Progenitor cell of endocrine pancreas (in vitro differentiated cells): ENCODE data around the gene NKAIN2. TPM values are rescaled to one million over a fixed set of nuclear protein-coding genes. Genes with fewer than 3 reads are reported as not detected.

Source experiments
- DNase-seq: peaks from one replicate; pipeline ENCODE4 v3.0.0; 2021; ENCODE audit warnings: low spot score; ENCODE audit not compliant: unreplicated experiment
- H3K27ac Mint-ChIP-seq: 2 replicates; pipeline ENCODE4 v1.8.0; 2021; ENCODE audit warnings: mild to moderate bottlenecking, moderate library complexity, mixed read lengths
- H3K27me3 Mint-ChIP-seq: 2 replicates; pipeline ENCODE4 v1.8.0; 2021; ENCODE audit warnings: mixed read lengths
- H3K36me3 Mint-ChIP-seq: 2 replicates; pipeline ENCODE4 v1.8.0; 2022; ENCODE audit warnings: mixed read lengths; ENCODE audit not compliant: insufficient read depth
- H3K4me1 Mint-ChIP-seq: 2 replicates; pipeline ENCODE4 v1.8.0; 2021; ENCODE audit warnings: low read depth, mixed read lengths
- H3K4me3 Mint-ChIP-seq: 2 replicates; pipeline ENCODE4 v1.8.0; 2021; ENCODE audit warnings: low read depth, mild to moderate bottlenecking, moderate library complexity, mixed read lengths
- H3K9me3 Mint-ChIP-seq: 2 replicates; pipeline ENCODE4 v1.8.0; 2021; ENCODE audit warnings: low read depth, mixed read lengths
- total RNA-seq: library from RNA; stranded (reverse); gene quantifications from 2 replicates; pipeline ENCODE4 v1.2.1, GENCODE V29; 2021
- TF ChIP-seq, protein P1 (sequence below): fragments of 200-600 bp; sonication (generic); IDR thresholded peaks from one replicate; pipeline ENCODE4 v1.5.0; 2021; ENCODE audit warnings: antibody characterized with exemption, mild to moderate bottlenecking; ENCODE audit not compliant: unreplicated experiment

Gene NKAIN2
- total RNA-seq, 1 donor from 2014 or later: 2.5 TPM

DNA sequence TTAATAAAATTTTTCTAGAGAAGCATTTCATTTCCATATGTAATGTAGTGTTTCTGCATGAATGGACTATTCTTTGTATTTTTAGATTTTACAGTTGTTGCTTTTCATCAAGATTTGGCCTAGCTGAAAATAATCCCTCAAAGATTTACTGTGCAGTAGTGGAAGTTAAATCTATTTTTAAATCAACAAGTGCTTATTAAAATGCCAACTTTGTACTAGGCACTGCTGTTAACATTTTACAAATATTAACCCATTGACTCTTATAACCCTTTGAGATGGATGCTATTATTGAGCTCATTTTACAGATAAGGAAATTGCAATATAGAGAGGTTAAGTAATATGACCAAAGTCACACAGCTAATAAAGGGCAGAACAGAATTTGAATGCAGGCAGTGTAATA, 274.5 kb downstream of the NKAIN2 start:
- H3K27ac Mint-ChIP-seq: no peak overlapping the region
- no peaks in the 10 kb centered on the region for H3K9me3 Mint-ChIP-seq
- H3K4me1 Mint-ChIP-seq: peaks cover 15% of the 10 kb centered on the region
- H3K27me3 Mint-ChIP-seq: no peaks in the 10 kb centered on the region
- no peaks in the 10 kb centered on the region for H3K36me3 Mint-ChIP-seq
- TF ChIP-seq, protein P1, sequence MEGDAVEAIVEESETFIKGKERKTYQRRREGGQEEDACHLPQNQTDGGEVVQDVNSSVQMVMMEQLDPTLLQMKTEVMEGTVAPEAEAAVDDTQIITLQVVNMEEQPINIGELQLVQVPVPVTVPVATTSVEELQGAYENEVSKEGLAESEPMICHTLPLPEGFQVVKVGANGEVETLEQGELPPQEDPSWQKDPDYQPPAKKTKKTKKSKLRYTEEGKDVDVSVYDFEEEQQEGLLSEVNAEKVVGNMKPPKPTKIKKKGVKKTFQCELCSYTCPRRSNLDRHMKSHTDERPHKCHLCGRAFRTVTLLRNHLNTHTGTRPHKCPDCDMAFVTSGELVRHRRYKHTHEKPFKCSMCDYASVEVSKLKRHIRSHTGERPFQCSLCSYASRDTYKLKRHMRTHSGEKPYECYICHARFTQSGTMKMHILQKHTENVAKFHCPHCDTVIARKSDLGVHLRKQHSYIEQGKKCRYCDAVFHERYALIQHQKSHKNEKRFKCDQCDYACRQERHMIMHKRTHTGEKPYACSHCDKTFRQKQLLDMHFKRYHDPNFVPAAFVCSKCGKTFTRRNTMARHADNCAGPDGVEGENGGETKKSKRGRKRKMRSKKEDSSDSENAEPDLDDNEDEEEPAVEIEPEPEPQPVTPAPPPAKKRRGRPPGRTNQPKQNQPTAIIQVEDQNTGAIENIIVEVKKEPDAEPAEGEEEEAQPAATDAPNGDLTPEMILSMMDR: no peak
- H3K4me3 Mint-ChIP-seq: no peak overlapping the region
- no peak for DNase-seq

DNA sequence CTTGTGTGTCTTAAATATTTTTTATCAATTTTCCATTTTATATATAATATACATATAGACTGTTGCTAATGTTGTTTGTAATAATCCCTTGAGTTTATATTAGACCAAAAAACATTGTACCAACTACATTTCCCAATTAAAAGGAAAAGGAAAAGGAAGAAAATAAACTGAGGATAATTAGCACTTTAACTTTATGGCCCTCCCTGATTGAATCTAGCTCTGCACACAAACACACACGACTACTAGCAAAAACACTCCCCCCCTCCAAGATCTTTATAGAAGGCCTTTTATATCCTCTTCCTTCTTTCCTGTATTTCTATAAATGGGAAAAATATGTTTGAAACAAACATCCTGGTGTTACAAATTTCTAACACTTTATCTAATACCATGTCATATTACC, 276.8 kb downstream of the NKAIN2 start:
- H3K27me3 Mint-ChIP-seq: no peaks in the 10 kb centered on the region
- no peak overlapping the region for H3K27ac Mint-ChIP-seq
- peaks cover 12% of the 10 kb centered on the region for H3K4me1 Mint-ChIP-seq
- DNase-seq: no peak
- H3K4me3 Mint-ChIP-seq: no peak overlapping the region
- TF ChIP-seq, protein P1: no peak
- no peaks in the 10 kb centered on the region for H3K36me3 Mint-ChIP-seq
- H3K9me3 Mint-ChIP-seq: no peaks in the 10 kb centered on the region

DNA sequence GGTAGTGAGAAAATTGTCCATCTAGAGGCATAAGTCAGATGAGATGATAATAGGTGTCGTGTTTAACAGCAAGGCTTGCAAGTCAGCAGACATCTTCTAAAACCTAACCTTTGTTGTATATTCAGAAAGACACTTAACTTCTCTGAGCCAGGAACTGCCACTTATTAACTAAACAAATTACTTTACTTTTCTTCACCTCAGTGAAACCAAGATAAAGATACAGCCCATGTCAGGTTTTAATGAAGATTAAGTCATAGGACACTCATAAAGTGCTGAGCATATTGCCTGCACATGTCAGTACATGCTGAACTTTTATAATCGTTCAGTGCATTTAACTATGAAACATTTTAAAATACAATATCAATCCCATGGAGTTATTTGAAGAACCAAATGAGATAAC, 286.8 kb downstream of the NKAIN2 start:
- DNase-seq: no peak
- Mint-ChIP-seq H3K4me1 (peaks cover 8% of the 10 kb centered on the region), H3K27ac (no peak overlapping the region), H3K9me3 (no peaks in the 10 kb centered on the region), H3K4me3 (no peak overlapping the region), H3K27me3 (no peaks in the 10 kb centered on the region), H3K36me3 (no peaks in the 10 kb centered on the region)
- TF ChIP-seq, protein P1: no peak

DNA sequence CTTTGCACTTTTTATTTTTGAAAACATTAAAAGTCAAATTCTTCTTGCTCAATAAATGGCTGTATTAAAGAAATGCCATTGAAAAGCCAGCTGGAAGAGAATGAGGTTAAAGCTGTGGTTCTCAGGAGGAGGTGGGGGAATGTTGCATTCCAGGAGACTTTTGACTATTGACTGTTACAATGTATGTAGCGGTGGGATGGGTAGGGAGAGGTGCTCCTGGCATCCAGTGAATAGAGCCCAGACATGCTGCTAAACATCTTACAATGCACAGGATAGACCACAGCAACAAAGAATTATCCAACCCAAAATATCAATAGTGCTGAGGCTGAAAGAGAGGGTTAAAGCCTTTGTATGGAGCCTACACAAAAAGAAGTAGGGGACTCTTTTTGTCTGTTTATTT, 295.9 kb downstream of the NKAIN2 start:
- TF ChIP-seq, protein P1: no peak
- no peak overlapping the region for H3K27ac Mint-ChIP-seq

DNA sequence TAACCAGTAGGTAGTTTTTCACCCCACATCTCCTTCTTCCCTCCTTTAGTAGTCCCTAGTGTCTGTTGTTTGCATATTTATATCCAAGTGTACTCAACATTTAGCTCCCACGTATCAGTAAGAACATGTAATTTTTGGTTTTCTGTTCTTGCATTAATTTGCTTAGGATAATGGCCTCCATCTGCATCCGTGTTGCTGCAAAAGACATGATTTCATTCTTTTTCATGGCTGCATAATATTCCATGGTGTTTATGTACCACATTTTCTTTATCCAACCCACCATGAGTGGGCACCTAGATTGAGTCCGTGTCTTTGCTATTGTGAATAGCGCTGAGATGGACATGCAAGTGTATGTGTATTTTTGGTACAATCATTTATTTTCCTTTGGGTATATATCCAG, 306.8 kb downstream of the NKAIN2 start:
- Mint-ChIP-seq H3K27ac (no peak overlapping the region), H3K27me3 (no peaks in the 10 kb centered on the region), H3K4me1 (no peaks in the 10 kb centered on the region), H3K4me3 (no peak overlapping the region), H3K36me3 (no peaks in the 10 kb centered on the region), H3K9me3 (peaks cover 8% of the 10 kb centered on the region)
- DNase-seq: no peak
- TF ChIP-seq, protein P1: no peak

More for the DNA sequence above, 295.9 kb downstream of the NKAIN2 start:
- no peak for DNase-seq
- no peaks in the 10 kb centered on the region for H3K27me3 Mint-ChIP-seq
- no peaks in the 10 kb centered on the region for H3K9me3 Mint-ChIP-seq
- H3K4me1 Mint-ChIP-seq: no peaks in the 10 kb centered on the region
- no peaks in the 10 kb centered on the region for H3K36me3 Mint-ChIP-seq
- no peak overlapping the region for H3K4me3 Mint-ChIP-seq
